Mesenchymal stem cell (in vitro differentiated cells and primary cell): ENCODE measurements around the gene CEP85L.

Experiments used
- DNase-seq: peaks from one replicate; pipeline ENCODE4 v3.0.0-alpha.2; 2013
- H2AFZ ChIP-seq: one replicate; pipeline ENCODE4 v1.6.1; 2013; ENCODE audit warnings: low read depth, mild to moderate bottlenecking, control low read depth, inconsistent platforms, low read length, moderate library complexity
- H2AK5ac ChIP-seq: 2 replicates; pipeline ENCODE4 v1.6.1; 2013; ENCODE audit warnings: low read length, moderate library complexity, mild to moderate bottlenecking, inconsistent platforms; ENCODE audit not compliant: severe bottlenecking
- H2BK120ac ChIP-seq: one replicate; pipeline ENCODE4 v1.6.1; 2013; ENCODE audit warnings: low read depth, mild to moderate bottlenecking, inconsistent platforms, low read length, moderate library complexity
- H2BK12ac ChIP-seq, 2 experiments: one replicate each; pipeline ENCODE4 v1.6.1; 2013; ENCODE audit warnings: inconsistent platforms in 2 of 2, low read length in 2 of 2, mild to moderate bottlenecking in 2 of 2, moderate library complexity in 2 of 2, control low read depth in 1 of 2
- H2BK15ac ChIP-seq: one replicate; pipeline ENCODE4 v1.6.1; 2013; ENCODE audit warnings: mild to moderate bottlenecking, low read depth, inconsistent platforms; ENCODE audit not compliant: poor library complexity, severe bottlenecking
- H2BK5ac ChIP-seq: 2 replicates; pipeline ENCODE4 v1.6.1; 2013; ENCODE audit warnings: low read depth, mild to moderate bottlenecking, low read length, control low read depth, inconsistent platforms; ENCODE audit not compliant: poor library complexity, severe bottlenecking
- H3K14ac ChIP-seq, 2 experiments: one replicate each; pipeline ENCODE4 v1.6.1; 2013; ENCODE audit warnings: inconsistent platforms in 2 of 2, low read length in 2 of 2, control low read depth in 1 of 2, mild to moderate bottlenecking in 1 of 2, moderate library complexity in 1 of 2
- H3K18ac ChIP-seq, 2 experiments: one replicate each; pipeline ENCODE4 v1.6.1; 2013; ENCODE audit warnings: inconsistent platforms in 2 of 2, low read length in 2 of 2, control low read depth in 1 of 2, low read depth in 1 of 2, mild to moderate bottlenecking in 1 of 2
- H3K23ac ChIP-seq, 2 experiments: one replicate each; pipeline ENCODE4 v1.6.1; 2013; ENCODE audit warnings: inconsistent platforms in 2 of 2, low read length in 2 of 2, mild to moderate bottlenecking in 2 of 2, moderate library complexity in 2 of 2, control low read depth in 1 of 2
- H3K27ac ChIP-seq: 2 replicates; pipeline ENCODE4 v1.5.1; 2013; ENCODE audit warnings: mild to moderate bottlenecking, moderate library complexity, low read length, control low read depth, inconsistent platforms; ENCODE audit not compliant: poor library complexity, severe bottlenecking
- H3K27me3 ChIP-seq, 2 experiments: 2 replicates each; pipeline versions ENCODE4 v1.6.1 to v1.7.0; 2013; ENCODE audit warnings: low read length in 2 of 2, mild to moderate bottlenecking in 2 of 2, moderate library complexity in 2 of 2, control low read depth in 1 of 2, inconsistent platforms in 1 of 2; ENCODE audit not compliant: control insufficient read depth in 1 of 2, insufficient read depth in 1 of 2
- H3K36me3 ChIP-seq, 2 experiments: 2 replicates each; pipeline versions ENCODE4 v1.6.1 to v1.7.0; 2013; ENCODE audit warnings: low read length in 2 of 2, control low read depth in 1 of 2, inconsistent platforms in 1 of 2, low read depth in 1 of 2, mild to moderate bottlenecking in 1 of 2; ENCODE audit not compliant: insufficient read depth in 2 of 2, control insufficient read depth in 1 of 2
- H3K4ac ChIP-seq, 2 experiments: one replicate each; pipeline ENCODE4 v1.6.1; 2013; ENCODE audit warnings: inconsistent platforms in 2 of 2, low read length in 2 of 2, mild to moderate bottlenecking in 2 of 2, moderate library complexity in 2 of 2, control low read depth in 1 of 2, low read depth in 1 of 2
- H3K4me1 ChIP-seq: 2 replicates; pipeline ENCODE4 v1.6.1; 2013; ENCODE audit warnings: low read depth, low read length, control low read depth; ENCODE audit not compliant: control insufficient read depth, insufficient read depth
- H3K4me2 ChIP-seq: 2 replicates; pipeline ENCODE4 v1.6.1; 2013; ENCODE audit warnings: low read length, mild to moderate bottlenecking, inconsistent platforms; ENCODE audit not compliant: poor library complexity, severe bottlenecking
- H3K4me3 ChIP-seq, 2 experiments: 2 replicates each; pipeline versions ENCODE4 v1.5.1 to v1.7.0; 2013; ENCODE audit warnings: low read length in 2 of 2, mild to moderate bottlenecking in 2 of 2, control low read depth in 1 of 2, low read depth in 1 of 2; ENCODE audit not compliant: insufficient read depth in 1 of 2
- H3K79me1 ChIP-seq: replicated peaks from 2 replicates; pipeline ENCODE4 v1.6.1; 2013; ENCODE audit warnings: mild to moderate bottlenecking, control low read depth, low read length, inconsistent platforms; ENCODE audit not compliant: poor library complexity, severe bottlenecking
- H3K9ac ChIP-seq: 2 replicates; pipeline ENCODE4 v1.7.0; 2013; ENCODE audit warnings: mild to moderate bottlenecking, low read length, moderate library complexity
- H3K9me3 ChIP-seq: 2 replicates; pipeline ENCODE4 v1.7.0; 2013; ENCODE audit warnings: mild to moderate bottlenecking, low read length; ENCODE audit not compliant: control insufficient read depth
- H4K8ac ChIP-seq: one replicate; pipeline ENCODE4 v1.6.1; 2013; ENCODE audit warnings: inconsistent platforms, mild to moderate bottlenecking, low read length, moderate library complexity
- H4K91ac ChIP-seq: one replicate; pipeline ENCODE4 v1.6.1; 2013; ENCODE audit warnings: mild to moderate bottlenecking, low read length, inconsistent platforms
- WGBS: methylation state at CpG from one replicate; pipeline ENCODE4 v1.1.7; 2013; ENCODE audit warnings: mixed read lengths; 5-methylcytosine and 5-hydroxymethylcytosine counted together

CEP85L gene

GRCh38 chr6:118606858-118607257 lies 44.5 kb downstream of the CEP85L start:
- no peak overlapping the region for H3K23ac ChIP-seq
- no peak overlapping the region for H2BK120ac ChIP-seq
- H3K79me1 ChIP-seq: peaks cover 22% of the 10 kb centered on the region
- H3K4me3 ChIP-seq: no peak overlapping the region
- H3K9me3 ChIP-seq: peaks cover 9% of the 10 kb centered on the region
- H4K8ac ChIP-seq: no peak overlapping the region
- no peak overlapping the region for H3K14ac ChIP-seq
- 96% methylated on average over 5 of the region's 5 CpGs for WGBS
- H2AK5ac ChIP-seq: no peak overlapping the region
- no peaks in the 10 kb centered on the region for H3K4me1 ChIP-seq
- no peak overlapping the region for H2AFZ ChIP-seq
- H2BK5ac ChIP-seq: no peak overlapping the region
- no peaks in the 10 kb centered on the region for H3K27me3 ChIP-seq
- no peak overlapping the region for H3K18ac ChIP-seq
- no peak overlapping the region for H3K27ac ChIP-seq
- H2BK12ac ChIP-seq: no peak overlapping the region
- no peak overlapping the region for H2BK15ac ChIP-seq
- H3K36me3 ChIP-seq: no peaks in the 10 kb centered on the region
- no peak overlapping the region for H3K4me2 ChIP-seq
- H3K4ac ChIP-seq: no peak overlapping the region
- H4K91ac ChIP-seq: no peak overlapping the region
- no peak overlapping the region for H3K9ac ChIP-seq
- no peak for DNase-seq

- H3K4me1 ChIP-seq: no peaks in the 10 kb centered on the region
- no peak overlapping the region for H4K91ac ChIP-seq
- H2BK5ac ChIP-seq: no peak overlapping the region
- no peak overlapping the region for H2AK5ac ChIP-seq
- H3K4ac ChIP-seq: no peak overlapping the region
- H4K8ac ChIP-seq: no peak overlapping the region
- H3K4me2 ChIP-seq: no peak overlapping the region
- no peak for DNase-seq
- WGBS: 85% methylated on average over 2 of the region's 3 CpGs
- H2AFZ ChIP-seq: no peak overlapping the region
- H3K27me3 ChIP-seq: no peaks in the 10 kb centered on the region
- H3K36me3 ChIP-seq: no peaks in the 10 kb centered on the region
- no peak overlapping the region for H3K9ac ChIP-seq
- no peak overlapping the region for H3K14ac ChIP-seq
- H3K18ac ChIP-seq: no peak overlapping the region
- peaks cover 3% of the 10 kb centered on the region for H3K9me3 ChIP-seq
- no peak overlapping the region for H3K27ac ChIP-seq
- peaks cover 26% of the 10 kb centered on the region for H3K79me1 ChIP-seq
- H2BK120ac ChIP-seq: no peak overlapping the region
- no peak overlapping the region for H2BK12ac ChIP-seq
- no peak overlapping the region for H3K4me3 ChIP-seq
- no peak overlapping the region for H2BK15ac ChIP-seq
- no peak overlapping the region for H3K23ac ChIP-seq
Measured at GRCh38 chr6:118606268-118606667, 45.1 kb downstream of the CEP85L start.

GRCh38 chr6:118603372-118603771 lies 48.0 kb downstream of the CEP85L start:
- WGBS: no CpG with 5 or more reads among the region's 2 CpGs

GRCh38 chr6:118602300-118602699 lies 49.1 kb downstream of the CEP85L start:
- Histone ChIP-seq H3K27ac (no peak overlapping the region), H3K4me1 (no peaks in the 10 kb centered on the region), H3K9ac (no peak overlapping the region), H4K91ac (no peak overlapping the region), H2BK12ac (no peak overlapping the region), H4K8ac (no peak overlapping the region), H3K36me3 (no peaks in the 10 kb centered on the region), H2AFZ (no peak overlapping the region), H2BK5ac (no peak overlapping the region), H3K23ac (no peak overlapping the region), H3K14ac (no peak overlapping the region), H3K4me3 (no peak overlapping the region), H3K4me2 (no peak overlapping the region), H2AK5ac (no peak overlapping the region), H2BK15ac (no peak overlapping the region), H3K79me1 (peaks cover 22% of the 10 kb centered on the region), H2BK120ac (no peak overlapping the region), H3K4ac (no peak overlapping the region), H3K9me3 (no peaks in the 10 kb centered on the region), H3K18ac (no peak overlapping the region), H3K27me3 (no peaks in the 10 kb centered on the region)
- WGBS: 100% methylated on average over 2 of the region's 2 CpGs
- no peak for DNase-seq

More at GRCh38 chr6:118603372-118603771, 48.0 kb downstream of the CEP85L start:
- Histone ChIP-seq H3K4me2 (no peak overlapping the region), H2BK15ac (no peak overlapping the region), H2AFZ (no peak overlapping the region), H2BK120ac (no peak overlapping the region), H3K27me3 (no peaks in the 10 kb centered on the region), H3K27ac (no peak overlapping the region), H3K4me1 (no peaks in the 10 kb centered on the region), H2AK5ac (no peak overlapping the region), H3K23ac (no peak overlapping the region), H3K4ac (no peak overlapping the region), H4K8ac (no peak overlapping the region), H3K18ac (no peak overlapping the region), H2BK12ac (no peak overlapping the region), H3K9me3 (no peaks in the 10 kb centered on the region), H2BK5ac (no peak overlapping the region), H3K9ac (no peak overlapping the region), H3K4me3 (no peak overlapping the region), H4K91ac (no peak overlapping the region), H3K79me1 (peaks cover 24% of the 10 kb centered on the region), H3K36me3 (no peaks in the 10 kb centered on the region), H3K14ac (no peak overlapping the region)
- no peak for DNase-seq
